Measurements from ENCODE around the gene PDE10A.

GRCh38 chr6:165514621-165515020 lies 148.4 kb downstream of the PDE10A start:
- TF ChIP-seq CTCF (IDR thresholded peaks at IDR 0.05; ENCODE audit: poor library complexity) (no peak), EZH2phosphoT487 (IDR thresholded peaks at IDR 0.05; ENCODE audit: low read depth, severe bottlenecking, unreplicated experiment) (no peak), EZH2 (IDR thresholded peaks at IDR 0.05; ENCODE audit: borderline replicate concordance) (no peak)
